GM21381 (cell line): ENCODE measurements around the gene CALY.

Experiments used
- ATAC-seq: cut with Tn5 transposase; IDR thresholded peaks from one replicate; pipeline ENCODE4 v1.9.1; 2021; ENCODE audit warnings: mild to moderate bottlenecking, moderate library complexity; ENCODE audit not compliant: unreplicated experiment

The CALY gene

GRCh38 chr10:133353202-133353959, 16.7 kb upstream of the CALY start:
- ATAC-seq: no peak

DNA sequence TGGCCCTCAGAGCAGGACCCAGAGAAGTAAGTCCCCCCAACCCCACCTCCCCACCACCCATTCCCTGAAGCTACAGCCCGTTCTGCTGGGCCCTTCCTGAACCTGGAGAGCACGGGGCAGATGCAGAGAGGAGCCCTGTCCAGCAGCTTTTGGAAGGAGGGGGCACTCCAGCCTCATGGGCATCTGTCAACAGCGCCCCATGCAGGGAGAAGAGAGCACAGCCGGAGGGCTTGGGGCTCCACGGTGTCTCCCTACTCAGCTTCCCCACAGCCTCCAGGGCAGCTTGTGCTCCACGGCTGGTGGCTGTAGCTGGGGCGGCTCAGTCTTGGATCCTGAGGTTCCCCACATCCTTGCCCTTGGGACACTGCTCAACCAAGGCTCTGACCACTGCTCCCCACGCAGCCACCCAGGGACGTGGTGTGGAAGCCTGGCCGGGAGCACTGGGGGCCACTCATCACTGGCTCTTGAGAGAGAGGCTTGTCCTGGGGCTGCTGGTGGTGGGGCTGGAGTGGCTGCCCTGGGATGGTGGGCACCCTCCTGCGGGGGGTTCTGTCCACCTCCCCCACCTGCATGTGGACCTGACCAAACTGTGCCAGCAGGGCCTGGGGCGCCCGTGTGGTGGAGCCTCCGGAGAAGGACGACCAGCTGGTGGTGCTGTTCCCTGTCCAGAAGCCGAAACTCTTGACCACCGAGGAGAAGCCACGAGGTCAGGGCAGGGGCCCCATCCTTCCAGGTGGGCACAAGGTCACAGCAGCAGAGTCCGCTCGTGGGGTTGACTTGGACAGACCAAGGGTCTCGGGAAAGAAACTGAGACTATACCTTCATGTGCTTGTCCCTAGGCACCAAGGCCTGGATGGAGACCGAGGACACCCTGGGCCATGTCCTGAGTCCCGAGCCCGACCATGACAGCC, 15.0 kb upstream of the CALY start:
- no peak for ATAC-seq

DNA sequence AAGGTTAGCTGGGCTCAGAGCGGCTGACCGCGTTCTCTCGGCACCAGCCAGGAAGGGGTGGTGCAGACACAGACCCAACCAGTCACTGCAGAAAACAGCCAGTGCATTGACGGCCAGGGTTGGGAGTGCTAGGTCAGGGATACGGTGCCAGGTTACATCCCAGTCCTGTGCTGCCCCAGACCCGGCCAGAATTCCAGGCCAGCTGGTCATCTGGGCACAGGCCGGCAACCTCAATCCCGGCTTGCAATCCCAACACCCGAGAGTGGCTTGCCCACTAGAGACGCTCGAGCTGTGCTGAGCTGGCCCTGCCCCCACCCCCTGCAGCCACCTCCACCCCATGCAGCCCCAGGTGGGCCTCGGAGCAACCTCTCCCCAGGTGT, 14.2 kb upstream of the CALY start:
- no peak for ATAC-seq

- no peak for ATAC-seq
Observed at GRCh38 chr10:133350283-133350949, 13.7 kb upstream of the CALY start.

GRCh38 chr10:133349577-133350011, 12.9 kb upstream of the CALY start:
- ATAC-seq: no peak

DNA sequence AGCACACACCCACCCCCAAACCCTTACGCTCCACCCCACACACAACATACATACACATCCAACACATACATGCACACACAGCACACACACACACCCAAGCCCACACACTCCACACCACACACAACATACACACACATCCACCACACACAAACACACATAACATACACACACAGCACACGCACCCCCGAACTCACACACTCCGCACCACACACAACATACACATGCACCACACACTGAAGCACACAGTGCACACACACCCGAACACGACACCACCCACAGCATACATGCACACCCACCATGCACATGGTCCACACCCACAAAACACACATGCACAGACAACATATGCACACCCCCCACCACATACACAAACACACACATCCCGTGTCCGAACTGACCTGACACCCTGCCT, 12.5 kb upstream of the CALY start:
- no peak for ATAC-seq

GRCh38 chr10:133347710-133348517, 11.2 kb upstream of the CALY start:
- no peak for ATAC-seq

GRCh38 chr10:133346413-133346812, 9.7 kb upstream of the CALY start:
- no peak for ATAC-seq

DNA sequence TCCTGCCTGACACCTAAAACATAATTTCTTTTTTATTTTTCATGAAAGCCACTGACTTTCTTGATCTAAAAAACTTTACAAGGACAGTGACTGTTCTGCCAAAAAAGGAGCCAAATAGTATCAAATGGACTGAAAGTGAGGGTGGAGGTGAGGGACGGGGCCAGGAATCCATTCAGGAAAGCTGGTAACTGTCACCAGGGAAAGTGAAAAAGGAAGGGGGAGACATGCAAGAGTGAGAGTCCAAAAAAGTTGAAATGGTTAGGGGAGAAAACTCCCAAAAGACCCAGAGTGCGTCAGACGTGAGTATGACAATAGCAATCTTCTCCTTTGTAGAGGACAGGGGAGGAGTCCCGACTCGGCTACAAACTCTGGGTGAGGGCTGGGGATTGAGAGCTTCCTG, 7.5 kb upstream of the CALY start:
- no peak for ATAC-seq

- no peak for ATAC-seq
Observed at GRCh38 chr10:133343558-133343957, 6.9 kb upstream of the CALY start.

- ATAC-seq: no peak
Observed at GRCh38 chr10:133342942-133343341, 6.2 kb upstream of the CALY start.

- ATAC-seq: no peak
Observed at GRCh38 chr10:133341983-133342382, 5.3 kb upstream of the CALY start.

- no peak for ATAC-seq
Observed at GRCh38 chr10:133339708-133340380, 3.1 kb upstream of the CALY start.

- ATAC-seq: no peak
Observed at GRCh38 chr10:133338080-133339071, 1.7 kb upstream of the CALY start.

DNA sequence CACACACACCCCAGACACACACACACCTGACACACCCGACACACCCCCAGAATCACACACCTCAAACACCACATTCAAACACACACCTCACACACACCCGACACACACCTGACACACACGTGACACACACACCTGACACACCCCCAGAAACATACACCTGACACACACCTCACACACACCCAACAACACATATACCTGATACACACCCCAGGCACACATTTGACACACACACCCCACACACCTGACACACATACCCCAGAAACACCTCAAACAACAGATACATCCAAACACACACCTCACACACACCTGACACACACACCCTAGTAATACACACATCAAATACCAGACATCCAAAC, 652 bp upstream of the CALY start:
- ATAC-seq: no peak

DNA sequence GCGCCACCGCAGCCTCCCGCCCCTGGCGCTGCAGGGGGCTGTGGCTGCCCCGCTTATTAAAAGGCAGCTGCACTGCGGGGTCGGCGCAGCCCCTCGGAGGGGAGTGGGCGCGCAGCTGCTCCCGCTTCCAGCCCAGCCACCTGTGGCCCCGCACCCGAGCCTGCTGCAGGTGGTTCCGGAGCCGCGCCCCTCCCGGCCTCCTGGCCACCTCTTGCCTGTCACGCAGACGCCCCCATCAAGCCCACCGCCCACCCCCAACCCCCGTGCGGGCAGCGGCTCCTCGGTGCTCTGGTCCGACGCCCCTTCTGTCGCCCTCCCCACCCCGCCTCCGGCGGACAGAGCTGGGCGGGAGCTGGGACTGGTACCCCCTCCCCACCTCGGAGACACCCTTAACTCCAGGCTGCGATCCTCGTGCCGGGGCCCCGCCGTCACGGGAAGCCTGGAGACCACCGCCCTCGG, 549 bp downstream of the CALY start:
- no peak for ATAC-seq

DNA sequence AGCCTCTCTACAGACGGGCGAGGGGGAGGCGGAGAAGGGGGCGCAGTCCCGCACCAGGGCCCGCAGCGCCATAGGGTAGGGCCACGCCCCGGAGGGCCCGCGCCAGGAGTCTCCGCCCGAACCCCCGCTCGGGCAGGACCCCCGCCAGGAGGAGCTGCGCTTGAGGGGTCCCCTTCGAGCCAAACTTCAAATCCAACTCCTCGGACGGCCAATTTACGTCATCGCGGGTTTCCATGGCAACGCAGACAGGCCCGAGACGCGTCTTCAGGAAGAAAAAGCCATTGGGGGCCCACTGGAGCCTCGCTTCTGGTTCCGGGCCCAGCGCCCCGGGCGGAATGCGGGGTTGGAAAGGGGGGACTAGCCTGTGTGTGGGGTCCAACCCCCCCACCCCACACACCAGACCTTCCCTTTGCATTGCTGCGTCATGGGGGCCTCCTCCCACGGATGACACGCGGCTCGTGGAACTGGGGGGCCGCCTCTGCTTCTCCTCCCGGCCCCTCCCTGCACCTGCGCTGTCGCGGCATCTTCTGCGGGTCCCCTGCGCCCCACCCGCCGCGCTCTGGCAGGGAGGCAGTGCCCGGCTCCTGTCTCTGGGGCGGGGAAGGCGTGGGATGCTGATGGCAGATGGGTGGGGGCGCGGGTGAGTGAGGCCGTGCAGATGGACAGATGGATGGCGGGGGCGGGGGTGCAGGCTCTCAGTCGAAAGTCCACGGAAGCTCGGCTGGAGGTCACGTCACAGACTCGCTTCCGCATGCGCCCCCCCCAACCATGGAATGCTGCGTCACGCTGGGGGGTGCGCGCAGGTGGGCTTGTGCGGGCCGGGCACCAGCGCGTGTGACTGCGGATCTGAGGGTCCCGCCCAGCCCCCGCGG, 1.2 kb downstream of the CALY start:
- ATAC-seq: no peak
